A549 (cell line): ENCODE measurements around the gene SLC1A1. TPM values are rescaled to one million over a fixed set of nuclear protein-coding genes. Genes with fewer than 3 reads are reported as not detected.

Experiments used
- ATAC-seq, 2 experiments: fragments of 200-7000 bp in 1 of 2; fragments of >200 bp in 1 of 2; cut with Nextera tagmentation in 1 of 2; cut with Tn5 transposase in 1 of 2; 3 replicates each; pipeline versions ENCODE4 v1.8.0 to v1.9.1; 2018 to 2020; ENCODE audit warnings: mild to moderate bottlenecking in 1 of 2, moderate library complexity in 1 of 2
- CTCF ChIA-PET: fragments of 300-600 bp; sonication (Branson Sonifier 250); formaldehyde crosslinking; extraction: SDS; loops from one replicate; lab custom pipeline; 2021; ENCODE audit warnings: antibody characterized with exemption, inconsistent platforms; lab: Yijun Ruan, JAX
- POLR2A ChIA-PET: fragments of 350-600 bp; formaldehyde crosslinking; extraction: SDS; loops from one replicate; lab custom pipeline; 2021; ENCODE audit warnings: antibody characterized with exemption, inconsistent platforms; lab: Yijun Ruan, JAX
- DNase-seq, 2 experiments: peaks; one replicate each; pipeline versions ENCODE4 v3.0.0 to v3.0.0-alpha.2; 2011 to 2016; ENCODE audit warnings: low read depth in 1 of 2, low spot score in 1 of 2
- FAIRE-seq: peaks from 2 replicates; lab custom pipeline; 2011; peaks lifted over from hg19 to GRCh38; lab: Jason Lieb, UNC
- H3K27ac ChIP-seq, 2 experiments: fragments of >200 bp; sonication (Bioruptor Twin); formaldehyde crosslinking; 3 replicates each; pipeline ENCODE4 v1.5.1; 2016 to 2017
- H3K4me1 ChIP-seq: fragments of >200 bp; sonication (Bioruptor Twin); formaldehyde crosslinking; 3 replicates; pipeline ENCODE4 v1.6.1; 2016
- H3K4me2 ChIP-seq: fragments of >200 bp; sonication (Bioruptor Twin); formaldehyde crosslinking; 3 replicates; pipeline ENCODE4 v1.6.1; 2016
- H3K4me3 ChIP-seq: fragments of >200 bp; sonication (Bioruptor Twin); formaldehyde crosslinking; 3 replicates; pipeline ENCODE4 v1.5.1; 2016
- H3K9me3 ChIP-seq: fragments of >200 bp; sonication (Bioruptor Twin); formaldehyde crosslinking; 3 replicates; pipeline ENCODE4 v1.6.1; 2016
- CBX2 ChIP-seq: fragments of 200-600 bp; sonication (generic); IDR thresholded peaks from 2 replicates; pipeline ENCODE4 v1.6.1; 2016; ENCODE audit warnings: low read depth, mild to moderate bottlenecking, borderline replicate concordance
- CBX8 ChIP-seq: fragments of 200-600 bp; sonication (generic); IDR thresholded peaks from 2 replicates; pipeline ENCODE4 v1.6.1; 2016
- E2F6 ChIP-seq: IDR thresholded peaks from 2 replicates; pipeline ENCODE4 v1.6.1; 2012; ENCODE audit warnings: low read depth, borderline replicate concordance
- EHF ChIP-seq: fragments of 250-450 bp; sonication (Bioruptor Pico); IDR thresholded peaks from 2 replicates; pipeline ENCODE4 v1.5.0; 2020; ENCODE audit warnings: mild to moderate bottlenecking
- EHMT2 ChIP-seq: fragments of 200-600 bp; sonication (generic); IDR thresholded peaks from 2 replicates; pipeline ENCODE4 v1.6.1; 2016; ENCODE audit warnings: antibody characterized with exemption, low read depth, mild to moderate bottlenecking, moderate library complexity
- ELK1 ChIP-seq: fragments of 150-350 bp; IDR thresholded peaks from 2 replicates; pipeline ENCODE4 v1.6.1; 2014; ENCODE audit warnings: low read depth, mild to moderate bottlenecking, low read length
- EP300 ChIP-seq, 2 experiments: fragments of >200 bp; sonication (Bioruptor Twin); formaldehyde crosslinking; IDR thresholded peaks; 2 replicates in 1 of 2; 3 replicates in 1 of 2; pipeline ENCODE4 v1.6.1; 2016 to 2017
- FOSB ChIP-seq: fragments of 250-450 bp; sonication (Bioruptor Pico); IDR thresholded peaks from 2 replicates; pipeline ENCODE4 v1.5.0; 2020; ENCODE audit warnings: mild to moderate bottlenecking, moderate library complexity
- FOXS1 ChIP-seq: fragments of 250-450 bp; sonication (Bioruptor Pico); IDR thresholded peaks from 2 replicates; pipeline ENCODE4 v1.5.0; 2020; ENCODE audit warnings: mild to moderate bottlenecking, moderate library complexity
- GATA3 ChIP-seq: IDR thresholded peaks from 2 replicates; pipeline ENCODE4 v1.6.1; 2012; ENCODE audit warnings: borderline replicate concordance
- HES2 ChIP-seq: fragments of >200 bp; sonication (Bioruptor Twin); formaldehyde crosslinking; IDR thresholded peaks from 2 replicates; pipeline ENCODE4 v1.6.1; 2016
- HEYL ChIP-seq: fragments of 250-450 bp; sonication (Bioruptor Pico); IDR thresholded peaks from 2 replicates; pipeline ENCODE4 v1.8.0; 2021; ENCODE audit warnings: mild to moderate bottlenecking, moderate library complexity
- HMGXB4 ChIP-seq: fragments of 250-450 bp; sonication (Bioruptor Pico); IDR thresholded peaks from 2 replicates; pipeline ENCODE4 v1.5.0; 2021; ENCODE audit warnings: mild to moderate bottlenecking, moderate library complexity, borderline replicate concordance
- HOXA7 ChIP-seq: fragments of 250-450 bp; sonication (Bioruptor Pico); IDR thresholded peaks from 2 replicates; pipeline ENCODE4 v1.5.0; 2020; ENCODE audit warnings: mild to moderate bottlenecking, moderate library complexity
- HOXB5 ChIP-seq: fragments of 250-450 bp; sonication (Bioruptor Pico); IDR thresholded peaks from 2 replicates; pipeline ENCODE4 v1.5.0; 2020; ENCODE audit warnings: mild to moderate bottlenecking, moderate library complexity
- JUNB ChIP-seq: fragments of >200 bp; sonication (Bioruptor Twin); formaldehyde crosslinking; IDR thresholded peaks from 2 replicates; pipeline ENCODE4 v1.6.1; 2016
- MAFK ChIP-seq: fragments of 450-650 bp; IDR thresholded peaks from 2 replicates; pipeline ENCODE4 v1.6.1; 2014; ENCODE audit not compliant: partially characterized antibody
- MYC ChIP-seq: IDR thresholded peaks from 2 replicates; pipeline ENCODE4 v1.6.1; 2012; ENCODE audit warnings: mild to moderate bottlenecking, inconsistent platforms, low read length, improper control_type of control experiment, borderline replicate concordance
- NFE2L2 ChIP-seq: fragments of 150-350 bp; conservative IDR thresholded peaks from 2 replicates; pipeline ENCODE4 v1.6.1; 2014; ENCODE audit warnings: low read length
- NPAS2 ChIP-seq: fragments of 250-450 bp; sonication (Bioruptor Pico); IDR thresholded peaks from 2 replicates; pipeline ENCODE4 v1.8.0; 2022; ENCODE audit warnings: mild to moderate bottlenecking, moderate library complexity, borderline replicate concordance
- NR3C1 ChIP-seq: fragments of >200 bp; sonication (Bioruptor Twin); formaldehyde crosslinking; IDR thresholded peaks from 3 replicates; pipeline ENCODE4 v1.6.1; 2017
- PBX3 ChIP-seq: IDR thresholded peaks from 2 replicates; pipeline ENCODE4 v1.6.1; 2012
- POLR2A ChIP-seq: IDR thresholded peaks from 2 replicates; pipeline ENCODE4 v1.6.1; 2012; ENCODE audit warnings: mild to moderate bottlenecking, low read length
- REST ChIP-seq: fragments of 200-600 bp; sonication (generic); IDR thresholded peaks from 2 replicates; pipeline ENCODE4 v1.6.1; 2016; ENCODE audit warnings: antibody characterized with exemption, mild to moderate bottlenecking, moderate library complexity
- RFX5 ChIP-seq: fragments of 450-650 bp; IDR thresholded peaks from 2 replicates; pipeline ENCODE4 v1.7.1; 2014; ENCODE audit warnings: antibody characterized with exemption, mild to moderate bottlenecking, moderate library complexity
- SMC3 ChIP-seq: fragments of >200 bp; sonication (Bioruptor Twin); formaldehyde crosslinking; IDR thresholded peaks from 3 replicates; pipeline ENCODE4 v1.6.1; 2018; ENCODE audit warnings: inconsistent platforms
- SREBF2 ChIP-seq: fragments of 450-650 bp; IDR thresholded peaks from 2 replicates; pipeline ENCODE4 v1.6.1; 2014; ENCODE audit warnings: mild to moderate bottlenecking, moderate library complexity
- ZFP36 ChIP-seq: fragments of 450-650 bp; IDR thresholded peaks from 2 replicates; pipeline ENCODE4 v1.6.1; 2014; ENCODE audit warnings: borderline replicate concordance; ENCODE audit not compliant: partially characterized antibody
- ZSCAN20 ChIP-seq: fragments of 250-450 bp; sonication (Bioruptor Pico); IDR thresholded peaks from 2 replicates; pipeline ENCODE4 v1.8.0; 2022; ENCODE audit warnings: mild to moderate bottlenecking, moderate library complexity
- WGBS: methylation state at CpG from one replicate; pipeline ENCODE4 v1.1.6; 2017; ENCODE audit errors: missing lambda C conversion rate; 5-methylcytosine and 5-hydroxymethylcytosine counted together
- polyA plus RNA-seq, 4 experiments: library from polyadenylated mRNA; depleted of rRNA in 3 of 4; stranded (reverse); fragments of >200 nt; fragmentation: RNase III in 1 of 4; extraction: RNeasy Plus Mini Kit Qiagen cat#74134 plus additional on column Dnase treatment in 1 of 4; gene quantifications; 2 replicates in 3 of 4; 3 replicates in 1 of 4; pipeline ENCODE4 v1.2.3, GENCODE V29; 2011 to 2017

Gene SLC1A1
- polyA plus RNA-seq, 2 of the 4 experiments (the other 2 are of a cell fraction): 0.66 to 1.3 TPM

- TF ChIP-seq PBX3 (no peak), GATA3 (no peak), SREBF2 (no peak), POLR2A (no peak), NPAS2 (CRISPR knock-in tag) (no peak), HEYL (CRISPR knock-in tag) (no peak), CBX8 (no peak), FOSB (no peak), HOXB5 (CRISPR knock-in tag) (no peak), REST (no peak), RFX5 (no peak)
Observed at GRCh38 chr9:4572184-4572826, 82.0 kb downstream of the SLC1A1 start (continued).

- ATAC-seq: no peak
- Histone ChIP-seq H3K9me3 (no peaks in the 10 kb centered on the region), H3K4me2 (no peak overlapping the region), H3K27ac (no peak overlapping the region), H3K4me3 (no peak overlapping the region), H3K4me1 (no peaks in the 10 kb centered on the region)
- DNase-seq: no peak
- WGBS: 36% methylated on average over 4 of the region's 4 CpGs
- POLR2A ChIA-PET: no interaction called here
- TF ChIP-seq ZSCAN20: no peak
- TF ChIP-seq SMC3: no peak
- TF ChIP-seq JUNB: no peak
- TF ChIP-seq HES2: no peak
- TF ChIP-seq EHF: no peak
- no peak for TF ChIP-seq NR3C1
- no peak for TF ChIP-seq ZFP36
- no peak for TF ChIP-seq E2F6
- no peak for TF ChIP-seq HOXA7 (CRISPR knock-in tag)
- no peak for TF ChIP-seq NFE2L2
- TF ChIP-seq HMGXB4 (CRISPR knock-in tag): no peak
- no peak for TF ChIP-seq FOXS1 (CRISPR knock-in tag)
- no peak for TF ChIP-seq EHMT2
- no peak for TF ChIP-seq ELK1
- no peak for TF ChIP-seq MYC
- no peak for TF ChIP-seq EP300 (IDR thresholded peaks at IDR 0.05)
- no peak for TF ChIP-seq CBX2
- TF ChIP-seq MAFK: no peak
- TF ChIP-seq, all 56 proteins: peak for 0
- CTCF ChIA-PET: no interaction called here
- no peak for FAIRE-seq
Observed at GRCh38 chr9:4573176-4573575, 82.9 kb downstream of the SLC1A1 start.
